ENCODE measurements around the gene SLC25A10. TPM values are rescaled to one million over a fixed set of nuclear protein-coding genes. Genes with fewer than 3 reads are reported as not detected.
A peak's percentile ranks its signal among the peaks of the same experiment; 100 is the strongest.

SLC25A10 gene
- total RNA-seq, 1 experiment from 2014 or later: 30.9 TPM

DNA sequence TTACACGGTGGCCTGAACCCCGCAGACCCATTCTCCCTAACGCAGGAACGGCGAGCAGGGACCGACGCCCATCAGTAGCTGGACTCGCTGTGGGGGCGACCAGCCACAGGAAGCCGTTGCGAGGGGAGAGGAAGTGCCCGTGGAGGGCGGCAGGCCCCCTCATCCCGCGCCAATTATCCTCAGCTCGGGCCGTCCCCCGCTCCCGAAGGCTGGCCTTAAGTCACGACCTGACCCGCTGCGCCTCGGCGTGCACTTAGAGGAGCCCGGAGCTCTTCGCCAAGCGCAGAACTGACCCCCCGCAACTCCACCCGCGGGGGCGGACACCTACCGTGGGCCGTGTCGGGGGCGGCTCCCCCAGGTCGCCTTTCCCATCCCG lies 28.9 kb upstream of the SLC25A10 start:
- no peaks in the 10 kb centered on the region for H3K27me3 Mint-ChIP-seq (ENCODE audit: low read depth)
- Histone ChIP-seq H2BK20ac (ENCODE audit: low read depth, low read length, poor library complexity, severe bottlenecking) (no peak overlapping the region), H3K27me3 (ENCODE audit: insufficient read depth, low read length) (no peaks in the 10 kb centered on the region), H3K79me1 (ENCODE audit: insufficient read depth, low read depth, low read length, poor library complexity, severe bottlenecking) (peaks cover 8% of the 10 kb centered on the region), H3K23me2 (ENCODE audit: insufficient read length, low read depth, low read length, poor library complexity, severe bottlenecking) (peaks cover 10% of the 10 kb centered on the region), H3K4ac (ENCODE audit: low read depth, low read length) (no peak overlapping the region), H3K9ac (ENCODE audit: extremely low read depth, insufficient read length, low read length) (peak overlapping the region; percentile 71), H2BK120ac (ENCODE audit: low read depth, low read length, poor library complexity, severe bottlenecking) (no peak overlapping the region), H3K56ac (ENCODE audit: insufficient read length, low read depth, low read length) (no peak overlapping the region), H3K18ac (ENCODE audit: insufficient read length, low read depth, low read length) (no peak overlapping the region), H3K4me2 (ENCODE audit: insufficient read depth, insufficient read length, low read length) (peak overlapping the region; percentile 91), H3K79me2 (ENCODE audit: insufficient read depth, low read length) (peaks cover 9% of the 10 kb centered on the region; the same call in 1 of the 2 replicates), H2BK12ac (ENCODE audit: insufficient read length, low read depth, low read length) (no peak overlapping the region), H2AFZ (ENCODE audit: low read length) (no peak overlapping the region), H4K20me1 (ENCODE audit: control insufficient read depth, insufficient read depth, insufficient read length) (no peaks in the 10 kb centered on the region), H3K9me3 (ENCODE audit: control insufficient read depth, low read depth, low read length) (no peaks in the 10 kb centered on the region), H4K8ac (replicated peaks; ENCODE audit: insufficient read length, low read depth, low read length) (no peak overlapping the region), H3T11ph (ENCODE audit: low read length) (no peak overlapping the region), H4K91ac (ENCODE audit: insufficient read length, low read depth, low read length) (no peak overlapping the region), H2BK15ac (ENCODE audit: low read depth, low read length) (no peak overlapping the region), H2BK5ac (ENCODE audit: insufficient read length, low read length) (no peak overlapping the region), H3K23ac (ENCODE audit: insufficient read length, low read depth, low read length) (no peak overlapping the region), H3K4me1 (ENCODE audit: insufficient read depth, low read length) (no peaks in the 10 kb centered on the region), H4K5ac (ENCODE audit: insufficient read length, low read depth, low read length) (no peak overlapping the region), H3K14ac (ENCODE audit: insufficient read depth, low read length) (peak overlapping the region; percentile 60; the same call in 1 of the 2 replicates), H3K27ac (ENCODE audit: insufficient read length, low read depth, low read length) (no peak overlapping the region), H2AK5ac (ENCODE audit: insufficient read length, low read length) (no peak overlapping the region)
- peak overlapping the region; percentile 86 to 89 for H3K4me3 Mint-ChIP-seq
- no peak for DNase-seq
- TF ChIP-seq CTCF (conservative IDR thresholded peaks at IDR 0.05): no peak
- no CpG with 5 or more reads among the region's 37 CpGs for WGBS (ENCODE audit: extremely low coverage, insufficient read length, low lambda C conversion rate)
- H3K9me3 Mint-ChIP-seq: no peaks in the 10 kb centered on the region
- peaks cover 14 to 20% of the 10 kb centered on the region in 2 experiments for H3K4me1 Mint-ChIP-seq
- peaks cover 13 to 40% (median 32%) of the 10 kb centered on the region in 3 experiments for H3K36me3 Mint-ChIP-seq (ENCODE audit: insufficient read depth in 1 of 3, low read depth in 3 of 3)
- H3K27ac Mint-ChIP-seq: peak overlapping the region in 2 of 3 experiments; percentile 30 to 74; a peak in 4 of 7 replicates
